ENCODE results near the gene EBP.

DNA sequence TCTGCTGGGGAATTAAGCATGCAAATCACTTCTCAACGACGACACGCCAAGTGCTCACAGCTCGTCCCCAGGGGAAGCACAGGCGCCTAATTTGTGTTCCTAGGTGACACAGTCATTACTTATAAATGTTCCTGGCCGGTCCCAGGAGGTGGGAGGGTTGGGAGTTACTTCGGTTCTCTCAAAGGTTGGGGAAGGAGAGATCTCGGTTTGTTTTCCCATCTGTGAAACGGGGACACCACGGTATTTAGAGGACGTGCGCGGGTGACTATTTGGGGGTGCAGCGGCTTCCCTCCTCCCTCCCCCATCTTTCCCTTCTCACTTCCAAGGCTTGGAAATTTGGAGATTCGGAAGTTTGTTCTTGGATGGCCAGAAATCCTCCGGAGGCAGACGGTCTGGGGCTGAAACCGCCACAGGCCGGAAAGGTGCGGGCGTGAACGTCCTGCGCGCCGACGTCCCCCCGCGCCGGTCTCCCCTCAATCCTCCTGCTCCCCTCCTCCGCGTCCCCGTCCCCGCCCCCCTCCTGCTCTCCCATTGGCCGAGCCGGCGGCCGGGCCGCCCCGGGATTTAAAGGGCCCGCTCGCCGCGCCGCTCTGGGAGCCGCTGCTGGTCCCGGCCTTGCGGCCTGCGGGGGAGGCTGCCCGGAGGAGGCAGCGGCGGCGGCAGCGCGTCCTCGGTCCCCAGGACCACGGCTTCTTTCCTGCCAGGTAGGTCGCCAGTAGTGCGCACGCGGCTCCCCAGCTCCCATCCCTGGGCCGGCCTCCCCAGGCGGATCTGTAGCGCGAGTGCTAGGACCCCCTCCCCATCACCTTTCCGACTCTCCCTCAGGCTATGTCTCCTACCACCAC lies 13.0 kb upstream of the EBP start, which contains the start of gene PORCN:
- no peak for TF ChIP-seq EZH2 (IDR thresholded peaks at IDR 0.05; ENCODE audit: insufficient read depth, low read length)
- TF ChIP-seq, protein P1, sequence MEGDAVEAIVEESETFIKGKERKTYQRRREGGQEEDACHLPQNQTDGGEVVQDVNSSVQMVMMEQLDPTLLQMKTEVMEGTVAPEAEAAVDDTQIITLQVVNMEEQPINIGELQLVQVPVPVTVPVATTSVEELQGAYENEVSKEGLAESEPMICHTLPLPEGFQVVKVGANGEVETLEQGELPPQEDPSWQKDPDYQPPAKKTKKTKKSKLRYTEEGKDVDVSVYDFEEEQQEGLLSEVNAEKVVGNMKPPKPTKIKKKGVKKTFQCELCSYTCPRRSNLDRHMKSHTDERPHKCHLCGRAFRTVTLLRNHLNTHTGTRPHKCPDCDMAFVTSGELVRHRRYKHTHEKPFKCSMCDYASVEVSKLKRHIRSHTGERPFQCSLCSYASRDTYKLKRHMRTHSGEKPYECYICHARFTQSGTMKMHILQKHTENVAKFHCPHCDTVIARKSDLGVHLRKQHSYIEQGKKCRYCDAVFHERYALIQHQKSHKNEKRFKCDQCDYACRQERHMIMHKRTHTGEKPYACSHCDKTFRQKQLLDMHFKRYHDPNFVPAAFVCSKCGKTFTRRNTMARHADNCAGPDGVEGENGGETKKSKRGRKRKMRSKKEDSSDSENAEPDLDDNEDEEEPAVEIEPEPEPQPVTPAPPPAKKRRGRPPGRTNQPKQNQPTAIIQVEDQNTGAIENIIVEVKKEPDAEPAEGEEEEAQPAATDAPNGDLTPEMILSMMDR (IDR thresholded peaks at IDR 0.05; ENCODE audit: insufficient read depth, low read depth, low read length), result no peak
